GM12873 (cell line): ENCODE data around the gene SH3RF1.

Source experiments
- CTCF ChIP-seq: IDR thresholded peaks from 2 replicates; pipeline ENCODE4 v1.5.1; 2012; ENCODE audit warnings: low read depth, mild to moderate bottlenecking, moderate library complexity, low read length, control low read depth; ENCODE audit not compliant: insufficient read depth; ENCODE audit errors: missing control alignments

The SH3RF1 gene

GRCh38 chr4:169142391-169142790 lies 128.4 kb downstream of the SH3RF1 start:
- no peak for TF ChIP-seq CTCF

GRCh38 chr4:169139021-169139420 lies 131.7 kb downstream of the SH3RF1 start:
- no peak for TF ChIP-seq CTCF

DNA sequence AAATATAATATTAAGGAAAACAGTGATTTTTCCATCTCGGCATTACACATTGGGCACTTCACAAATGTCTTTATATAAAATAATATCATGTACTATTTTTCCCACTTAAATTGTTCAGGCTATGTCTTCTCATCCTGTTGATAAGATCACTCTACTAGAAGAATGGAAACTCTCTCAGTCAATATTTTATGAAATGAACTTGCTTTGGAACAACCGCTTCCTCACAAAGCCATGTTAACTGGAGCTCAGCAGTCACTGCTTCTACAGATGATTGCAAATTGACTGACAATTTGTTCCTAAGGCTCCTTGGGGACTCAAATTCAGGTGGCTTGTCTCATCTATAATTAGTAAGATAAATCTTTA lies 133.2 kb downstream of the SH3RF1 start:
- no peak for TF ChIP-seq CTCF

- TF ChIP-seq CTCF, result no peak
These were observed 133.8 kb downstream of the SH3RF1 start for GRCh38 chr4:169136796-169137557.

- no peak for TF ChIP-seq CTCF
These were observed 134.4 kb downstream of the SH3RF1 start for GRCh38 chr4:169136330-169136729.

DNA sequence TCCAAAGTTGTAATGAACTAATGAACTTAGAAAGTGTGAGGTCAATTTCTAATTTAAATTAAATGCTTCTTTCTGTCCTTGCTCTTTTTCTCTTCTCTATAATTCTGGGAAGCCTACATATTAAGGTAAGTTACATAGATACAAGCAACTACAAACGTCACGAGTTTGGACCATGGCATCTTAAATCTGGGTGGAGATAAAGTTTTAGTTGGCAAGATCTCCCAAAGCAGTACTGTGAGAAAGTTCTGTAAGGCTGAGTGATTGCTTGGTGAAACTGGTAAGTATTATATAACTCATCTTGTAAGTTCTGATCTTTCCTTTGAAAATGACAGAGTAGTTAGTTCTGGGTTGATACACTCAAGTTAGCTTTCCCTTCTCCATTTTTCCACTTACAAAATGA lies 135.0 kb downstream of the SH3RF1 start:
- no peak for TF ChIP-seq CTCF

- no peak for TF ChIP-seq CTCF
These were observed 136.8 kb downstream of the SH3RF1 start for GRCh38 chr4:169133932-169134331.
